Activated T-cell treated with anti-CD3 and anti-CD28 coated beads for 24 hours (primary cell): ENCODE measurements around the gene NR2F1-AS1.
"Not testable (repeated sequence)": the region's sequence is repeated elsewhere in the genome, so short reads cannot be mapped to it uniquely, and the experiment has no call there.

Source experiments
- DNase-seq: peaks from one replicate; pipeline ENCODE4 v3.0.0-alpha.2; 2020; ENCODE audit warnings: low read depth

The NR2F1-AS1 gene

GRCh38 chr5:93576994-93577853 is 3.8 kb downstream of the NR2F1-AS1 start:
- no peak for DNase-seq

DNA sequence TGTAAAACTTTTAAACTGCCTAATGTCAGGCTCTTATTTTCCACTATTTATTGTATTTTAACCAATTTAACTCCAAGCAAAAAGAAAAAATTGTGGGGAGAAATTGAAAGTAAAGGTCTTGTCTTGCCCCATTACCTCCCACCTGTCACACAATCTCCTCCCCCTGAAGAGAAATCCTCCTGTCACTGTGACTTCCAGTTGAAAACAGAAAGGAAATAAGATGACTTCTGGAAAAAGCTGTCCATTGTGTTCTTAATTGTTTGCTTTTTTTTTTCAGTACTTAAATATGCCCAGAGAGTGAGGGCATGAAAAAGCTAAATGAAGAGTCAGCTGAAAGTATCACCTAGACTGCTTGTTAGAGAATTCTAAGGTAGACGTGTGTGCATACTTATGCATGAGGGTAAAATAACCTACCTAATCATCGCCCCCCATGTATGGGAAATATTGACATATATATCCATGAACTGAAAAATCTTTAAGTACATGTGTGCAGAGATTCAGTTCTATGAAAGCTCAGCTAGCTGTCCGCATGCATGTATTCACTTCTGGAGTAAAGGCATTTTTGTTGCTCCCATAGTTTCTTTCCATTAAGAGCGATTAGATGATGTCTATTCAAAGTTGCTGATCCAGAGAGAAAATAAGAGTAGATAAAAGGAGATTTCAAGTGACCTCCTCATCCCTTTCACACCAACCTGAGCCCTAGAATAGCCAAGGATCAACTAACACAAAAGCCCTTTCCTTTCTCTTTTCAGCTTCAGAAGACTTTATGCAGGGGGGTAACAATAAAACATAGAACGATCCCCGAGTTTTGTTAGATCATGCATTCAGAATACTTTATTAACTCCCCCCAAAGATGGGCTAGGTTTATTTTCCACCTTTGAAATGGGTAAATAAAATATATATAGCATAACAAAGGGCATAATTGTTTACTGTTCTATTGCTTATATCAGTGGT is 5.3 kb downstream of the NR2F1-AS1 start:
- DNase-seq = no peak

GRCh38 chr5:93574491-93575305 is 6.3 kb downstream of the NR2F1-AS1 start:
- no peak for DNase-seq

DNA sequence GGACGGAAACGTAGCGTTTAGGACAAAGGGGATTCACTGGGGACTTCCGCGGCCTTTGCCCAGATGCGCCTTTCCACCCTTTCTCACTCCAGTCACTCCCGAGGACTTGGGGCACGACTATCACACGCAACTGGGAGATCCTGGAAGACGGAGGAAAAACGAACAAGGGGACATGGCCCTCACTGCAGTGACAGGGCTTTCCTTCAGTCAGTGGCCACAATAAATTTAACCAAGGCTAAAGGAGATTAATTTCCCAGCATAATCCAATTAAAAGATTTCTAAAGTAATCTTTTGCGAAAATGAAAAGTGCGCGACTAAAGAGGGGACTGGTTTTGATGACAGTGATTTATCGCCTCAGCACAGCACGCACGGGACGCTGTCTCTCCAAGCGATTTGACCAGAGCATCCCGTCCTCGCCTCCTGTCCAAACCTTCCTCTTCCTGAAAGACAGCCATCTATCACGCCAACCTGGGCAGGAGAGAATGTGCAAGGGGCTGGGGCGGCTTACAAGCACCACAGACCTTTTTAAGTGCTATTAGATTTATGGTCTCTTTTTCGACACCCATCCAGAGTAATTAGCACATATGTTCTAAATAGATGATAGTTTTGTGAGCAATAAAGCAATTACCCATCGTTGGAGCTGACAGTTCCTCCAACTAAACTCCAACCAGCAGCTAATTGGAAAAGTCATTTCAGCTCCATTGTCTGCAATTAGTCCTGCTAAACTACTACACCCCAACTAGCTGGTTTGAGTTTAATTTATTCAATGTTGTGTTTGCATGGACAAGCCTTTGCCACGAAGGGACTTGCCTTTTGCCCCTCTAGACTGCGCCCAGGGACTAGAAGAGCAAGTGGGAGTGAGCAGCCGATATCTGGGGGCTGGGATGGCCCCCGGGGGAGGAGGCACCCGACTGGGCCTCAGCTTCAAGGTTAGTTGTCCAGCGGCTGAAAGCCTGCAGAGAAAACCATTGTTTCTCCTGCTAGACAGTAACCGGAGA is 7.4 kb downstream of the NR2F1-AS1 start:
- no peak for DNase-seq

- DNase-seq = no peak
Measured at GRCh38 chr5:93572608-93573353, 8.2 kb downstream of the NR2F1-AS1 start.

- DNase-seq = no peak
Measured at GRCh38 chr5:93572101-93572607, 8.9 kb downstream of the NR2F1-AS1 start.

- no peak for DNase-seq
Measured at GRCh38 chr5:93571114-93571949, 9.7 kb downstream of the NR2F1-AS1 start.

DNA sequence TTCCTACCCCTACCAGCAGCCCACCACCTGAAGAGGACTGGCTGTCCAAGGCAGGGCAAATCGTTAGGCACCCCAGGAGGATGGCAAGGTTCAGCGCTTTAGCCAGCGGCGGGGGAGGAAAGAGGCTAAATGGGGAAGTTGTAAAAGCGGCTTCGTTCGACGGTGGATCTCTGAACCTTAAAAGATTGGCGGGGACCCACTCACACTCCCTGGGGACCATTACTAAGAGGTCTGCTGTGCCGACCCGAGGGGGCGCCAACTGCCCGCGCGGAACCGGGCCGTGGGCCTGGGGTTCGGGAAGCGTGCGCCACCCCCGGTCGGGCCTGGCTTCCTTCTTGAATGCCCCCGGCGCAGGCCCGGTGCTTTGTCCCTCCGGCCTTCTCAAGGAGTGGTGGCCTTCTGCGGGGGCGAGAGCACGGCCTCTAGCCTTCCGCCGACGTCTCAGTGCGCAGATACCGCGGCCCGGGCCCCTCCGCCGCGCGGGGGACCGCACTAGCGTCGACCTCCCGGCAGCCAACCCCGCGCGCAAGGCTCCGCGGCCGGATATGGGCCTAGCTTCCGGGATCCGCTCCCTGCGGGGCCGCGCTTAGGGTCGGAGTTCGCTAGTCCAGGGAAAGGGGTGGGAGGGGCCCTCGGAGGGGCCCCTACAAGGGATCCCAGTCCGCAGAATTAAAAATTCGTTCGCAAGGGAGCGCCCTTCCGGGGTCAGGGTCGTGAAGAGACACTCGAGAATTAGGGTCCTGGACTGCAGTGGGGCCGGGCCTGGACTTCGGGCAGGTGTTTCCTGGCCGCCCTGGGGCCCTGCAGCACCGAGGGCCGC is 10.5 kb downstream of the NR2F1-AS1 start:
- DNase-seq = no peak

- DNase-seq = no peak
Measured at GRCh38 chr5:93569300-93570160, 11.5 kb downstream of the NR2F1-AS1 start.

- no peak for DNase-seq
Measured at GRCh38 chr5:93567424-93567823, 13.6 kb downstream of the NR2F1-AS1 start.

- DNase-seq = no peak
Measured at GRCh38 chr5:93566091-93566490, 14.9 kb downstream of the NR2F1-AS1 start.

DNA sequence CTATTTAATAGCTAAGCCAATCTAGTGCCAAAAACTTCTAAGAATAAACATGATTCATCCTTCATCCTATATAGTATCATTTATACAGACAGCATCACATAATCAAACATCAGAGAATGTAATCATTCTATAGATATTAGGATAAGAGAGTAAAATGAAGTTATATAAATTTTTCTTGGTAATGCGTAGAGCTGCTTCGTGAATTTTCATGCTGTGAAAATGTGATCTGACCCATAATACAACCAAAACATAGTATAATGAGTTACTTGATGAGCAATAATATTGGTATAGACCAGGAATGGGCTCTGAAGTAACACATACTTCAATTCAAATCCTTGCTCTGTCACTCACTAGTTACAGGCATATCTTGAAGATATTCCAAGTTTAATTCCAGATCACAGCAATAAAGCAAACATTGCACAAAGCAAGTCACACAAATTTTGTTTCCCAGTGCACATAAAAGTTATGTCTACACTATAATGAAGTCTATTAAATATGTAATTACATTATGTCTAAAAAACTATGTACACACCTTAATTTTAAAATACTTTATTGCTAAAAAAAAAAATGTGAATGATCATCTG is 23.9 kb downstream of the NR2F1-AS1 start:
- no peak for DNase-seq

GRCh38 chr5:93549594-93549993 is 31.4 kb downstream of the NR2F1-AS1 start:
- DNase-seq = not testable (repeated sequence)

- DNase-seq = no peak
Measured at GRCh38 chr5:93545872-93546271, 35.1 kb downstream of the NR2F1-AS1 start.

DNA sequence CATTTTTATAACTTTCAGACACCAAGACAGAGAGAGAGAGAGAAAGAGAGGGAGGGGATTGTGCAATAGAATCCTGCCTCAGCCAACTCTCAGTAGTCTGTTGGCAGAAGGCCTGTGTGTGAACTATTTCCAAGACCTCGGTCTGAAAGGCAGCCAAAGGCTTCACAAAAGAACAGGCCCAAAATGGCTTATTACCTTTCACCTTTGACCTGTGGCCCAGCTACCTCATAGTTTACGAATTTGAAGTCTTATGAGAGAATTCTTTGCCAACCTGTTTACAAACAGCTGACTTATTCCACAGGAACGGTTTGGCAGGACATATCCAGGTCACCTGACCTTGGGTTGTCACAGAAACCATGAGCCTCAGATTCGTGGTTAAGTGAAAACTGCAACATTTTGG is 48.6 kb downstream of the NR2F1-AS1 start:
- no peak for DNase-seq

DNA sequence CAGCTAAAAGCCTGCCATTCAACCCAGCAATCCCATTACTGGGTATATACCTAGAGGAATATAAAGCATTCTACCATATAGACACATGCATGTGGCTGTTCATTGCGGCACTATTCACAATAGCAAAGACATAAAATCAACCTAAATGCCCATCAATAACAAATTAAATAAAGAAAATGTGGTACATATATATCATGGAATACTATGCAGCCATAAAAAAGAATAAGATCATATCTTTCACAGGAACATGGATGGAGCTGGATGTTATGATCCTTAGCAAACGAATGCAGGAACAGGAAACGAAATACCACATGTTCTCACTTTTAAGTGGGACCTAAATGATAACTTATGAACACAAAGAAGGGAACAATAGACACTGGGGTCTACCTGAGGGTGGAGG is 59.2 kb downstream of the NR2F1-AS1 start:
- not testable (repeated sequence) for DNase-seq

- DNase-seq = no peak
Measured at GRCh38 chr5:93519740-93520139, 61.3 kb downstream of the NR2F1-AS1 start.
